PC-3 (cell line): ENCODE results near the gene GLTPD2. TPM values are rescaled to one million over a fixed set of nuclear protein-coding genes. Genes with fewer than 3 reads are reported as not detected.

Experiments
- ATAC-seq: fragments of 200-7000 bp; cut with Tn5 transposase; 2 replicates; pipeline ENCODE4 v1.9.1; 2020; ENCODE audit warnings: mild to moderate bottlenecking, moderate library complexity
- BruUV-seq: library from RNA; stranded (reverse); fragments of 400-500 nt; replicated peaks from 2 replicates; lab custom pipeline; 2021; lab: Mats Ljungman, UMichigan
- CTCF ChIA-PET: fragments of 300-600 bp; sonication (Branson Sonifier 250); formaldehyde crosslinking; loops from one replicate; lab custom pipeline; 2022; ENCODE audit warnings: antibody characterized with exemption; lab: Charles Lee
- POLR2A ChIA-PET: fragments of 300-600 bp; sonication (Branson Sonifier 250); formaldehyde crosslinking; loops from one replicate; lab custom pipeline; 2022; ENCODE audit warnings: antibody characterized with exemption; ENCODE audit not compliant: unreplicated experiment; lab: Charles Lee
- DNase-seq: peaks from one replicate; pipeline ENCODE4 v3.0.0-alpha.2; 2015
- H2AFZ ChIP-seq: fragments of 300-600 bp; sonication (generic); 2 replicates; pipeline ENCODE4 v1.6.0; 2016; ENCODE audit warnings: antibody characterized with exemption, low read length
- H3F3A ChIP-seq: fragments of 300-600 bp; sonication (generic); one replicate; pipeline ENCODE4 v1.6.0; 2017; ENCODE audit warnings: antibody characterized with exemption, low read length, control low read depth, mild to moderate bottlenecking; ENCODE audit not compliant: unreplicated experiment
- H3K27ac ChIP-seq: fragments of 300-600 bp; sonication (generic); 2 replicates; pipeline ENCODE4 v1.5.1; 2016; ENCODE audit warnings: mild to moderate bottlenecking, low read length
- H3K27me3 ChIP-seq: fragments of 300-600 bp; sonication (generic); 2 replicates; pipeline ENCODE4 v1.6.1; 2016; ENCODE audit warnings: low read length, mixed read lengths
- H3K36me3 ChIP-seq: fragments of 300-600 bp; sonication (generic); 2 replicates; pipeline ENCODE4 v1.6.1; 2016; ENCODE audit warnings: low read depth, mixed run types, low read length, mixed read lengths
- H3K4me1 ChIP-seq: fragments of 300-600 bp; sonication (generic); 2 replicates; pipeline ENCODE4 v1.5.1; 2016; ENCODE audit warnings: low read length; ENCODE audit not compliant: insufficient read depth
- H3K4me2 ChIP-seq: fragments of 300-600 bp; sonication (generic); 2 replicates; pipeline ENCODE4 v1.6.0; 2016; ENCODE audit warnings: low read length
- H3K4me3 ChIP-seq: fragments of 300-600 bp; sonication (generic); 2 replicates; pipeline ENCODE4 v1.5.1; 2016; ENCODE audit warnings: mild to moderate bottlenecking, low read length, mixed read lengths
- H3K79me2 ChIP-seq: fragments of 300-600 bp; sonication (generic); 2 replicates; pipeline ENCODE4 v1.6.1; 2017; ENCODE audit warnings: low read length, mixed read lengths
- H3K9ac ChIP-seq: fragments of 300-600 bp; sonication (generic); 2 replicates; pipeline ENCODE4 v1.6.0; 2016; ENCODE audit warnings: mild to moderate bottlenecking, low read length
- H3K9me2 ChIP-seq: fragments of 300-600 bp; sonication (generic); replicated peaks from 2 replicates; pipeline ENCODE4 v1.6.1; 2016; ENCODE audit warnings: mixed run types, low read length, mixed read lengths
- H3K9me3 ChIP-seq: fragments of 300-600 bp; sonication (generic); 2 replicates; pipeline ENCODE4 v1.6.1; 2016; ENCODE audit warnings: low read length, mixed read lengths
- H4K20me1 ChIP-seq: fragments of 300-600 bp; sonication (generic); 2 replicates; pipeline ENCODE4 v1.6.1; 2016; ENCODE audit warnings: low read length, mixed read lengths
- EZH2 ChIP-seq: fragments of 300-600 bp; sonication (generic); IDR thresholded peaks from one replicate; pipeline ENCODE4 v1.6.1; 2017; ENCODE audit warnings: antibody characterized with exemption, mild to moderate bottlenecking, low read length; ENCODE audit not compliant: unreplicated experiment
- EZH2phosphoT487 ChIP-seq: fragments of 300-600 bp; sonication (generic); IDR thresholded peaks from 2 replicates; pipeline ENCODE4 v1.6.1; 2018; ENCODE audit warnings: mild to moderate bottlenecking, antibody characterized with exemption, low read length, borderline replicate concordance
- intact Hi-C: fragments of 100-400 bp; cut with micrococcal nuclease; formaldehyde crosslinking; loops from 2 replicates; pipeline ENCODE4 v1.9.0; 2023
- total RNA-seq: library from RNA; depleted of rRNA; stranded (reverse); fragments of >200 nt; gene quantifications from 2 replicates; pipeline ENCODE4 v1.2.3, GENCODE V29; 2014
- TF ChIP-seq, protein P1 (sequence below): fragments of 300-600 bp; sonication (generic); conservative IDR thresholded peaks from 2 replicates; pipeline ENCODE4 v1.5.1; 2017; ENCODE audit warnings: antibody characterized with exemption, low read depth, mild to moderate bottlenecking, low read length

GLTPD2 gene
- total RNA-seq, 1 experiment from 2014 or later, result not detected

DNA sequence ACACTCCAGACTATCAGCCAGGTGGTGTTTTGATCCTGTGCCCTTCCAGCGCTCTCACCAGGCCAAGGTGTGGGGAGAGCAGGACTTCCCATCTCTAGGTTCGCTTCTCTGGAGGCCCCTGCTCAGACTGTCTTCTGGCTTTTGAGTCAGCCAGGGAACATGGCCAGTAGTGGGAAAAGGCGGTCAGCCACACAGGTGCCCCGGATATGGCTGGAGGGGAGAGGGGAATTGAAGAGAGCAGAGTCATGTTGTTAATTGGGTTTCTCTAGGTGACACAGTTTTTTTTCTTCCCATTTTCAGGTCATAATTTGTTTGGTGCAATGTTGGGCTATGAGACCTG, 45.9 kb downstream of the GLTPD2 start:
- H3K36me3 ChIP-seq, result peaks cover 6% of the 10 kb centered on the region
- H3K4me1 ChIP-seq, result peaks cover 30% of the 10 kb centered on the region
- intact Hi-C loops, result loop anchor here (10.0 kb wide), 1 partner anchor 50 kb away; no protein-coding TSS in a partner anchor
- no peaks in the 10 kb centered on the region for H3K27me3 ChIP-seq
- peaks cover 64% of the 10 kb centered on the region for H3K79me2 ChIP-seq
- no peak overlapping the region for H2AFZ ChIP-seq
- peak overlapping the region; percentile 100 for H3K4me2 ChIP-seq
- no peaks in the 10 kb centered on the region for H4K20me1 ChIP-seq
- H3K27ac ChIP-seq, result peak overlapping the region; percentile 60
- H3K9me3 ChIP-seq, result no peaks in the 10 kb centered on the region
- no peaks in the 10 kb centered on the region for H3F3A ChIP-seq
- POLR2A ChIA-PET, result interaction anchor here (0.6 kb wide), 1 partner anchor 113 kb away, joined by 4 read pairs; the partner anchor contains the start of gene PFN1
- peak overlapping the region; percentile 97 for H3K4me3 ChIP-seq
- no peak for ATAC-seq
- no peaks in the 10 kb centered on the region for H3K9me2 ChIP-seq
- CTCF ChIA-PET, result no interaction called here
- peak; percentile 38 for DNase-seq
- BruUV-seq, result no TSS peak
- H3K9ac ChIP-seq, result peak overlapping the region; percentile 93
- TF ChIP-seq, protein P1, sequence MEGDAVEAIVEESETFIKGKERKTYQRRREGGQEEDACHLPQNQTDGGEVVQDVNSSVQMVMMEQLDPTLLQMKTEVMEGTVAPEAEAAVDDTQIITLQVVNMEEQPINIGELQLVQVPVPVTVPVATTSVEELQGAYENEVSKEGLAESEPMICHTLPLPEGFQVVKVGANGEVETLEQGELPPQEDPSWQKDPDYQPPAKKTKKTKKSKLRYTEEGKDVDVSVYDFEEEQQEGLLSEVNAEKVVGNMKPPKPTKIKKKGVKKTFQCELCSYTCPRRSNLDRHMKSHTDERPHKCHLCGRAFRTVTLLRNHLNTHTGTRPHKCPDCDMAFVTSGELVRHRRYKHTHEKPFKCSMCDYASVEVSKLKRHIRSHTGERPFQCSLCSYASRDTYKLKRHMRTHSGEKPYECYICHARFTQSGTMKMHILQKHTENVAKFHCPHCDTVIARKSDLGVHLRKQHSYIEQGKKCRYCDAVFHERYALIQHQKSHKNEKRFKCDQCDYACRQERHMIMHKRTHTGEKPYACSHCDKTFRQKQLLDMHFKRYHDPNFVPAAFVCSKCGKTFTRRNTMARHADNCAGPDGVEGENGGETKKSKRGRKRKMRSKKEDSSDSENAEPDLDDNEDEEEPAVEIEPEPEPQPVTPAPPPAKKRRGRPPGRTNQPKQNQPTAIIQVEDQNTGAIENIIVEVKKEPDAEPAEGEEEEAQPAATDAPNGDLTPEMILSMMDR, result no peak
- TF ChIP-seq EZH2 (no peak), EZH2phosphoT487 (no peak)

DNA sequence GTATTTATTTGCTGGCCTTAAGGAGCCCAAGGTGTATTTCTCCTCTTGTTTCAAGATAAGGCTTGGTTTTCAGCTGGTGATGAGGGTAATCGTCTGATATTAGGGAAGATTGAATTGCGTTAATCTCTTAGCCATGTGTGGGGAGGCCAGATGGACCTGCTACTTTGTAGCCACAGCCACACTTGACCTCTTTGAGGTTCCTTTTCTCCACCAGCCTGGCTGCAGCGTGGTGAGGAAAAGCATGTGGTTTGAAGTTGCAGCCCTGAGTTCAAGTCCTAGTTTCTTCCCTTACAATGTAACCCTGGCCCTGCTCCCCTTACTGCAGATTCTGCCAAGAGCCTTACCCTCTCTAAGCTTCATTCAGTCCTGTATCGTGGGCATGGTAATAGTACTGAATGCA, 47.5 kb downstream of the GLTPD2 start:
- no peaks in the 10 kb centered on the region for H4K20me1 ChIP-seq

More for the DNA sequence above, 47.5 kb downstream of the GLTPD2 start:
- H3K79me2 ChIP-seq, result peaks cover 78% of the 10 kb centered on the region
- intact Hi-C loops, result loop anchor here (10.0 kb wide), 1 partner anchor 49 kb away; no protein-coding TSS in a partner anchor
- no peak overlapping the region for H2AFZ ChIP-seq
- H3K4me1 ChIP-seq, result peaks cover 46% of the 10 kb centered on the region
- peaks cover 6% of the 10 kb centered on the region for H3K36me3 ChIP-seq
- no peak for DNase-seq
- H3K4me2 ChIP-seq, result peak overlapping the region; percentile 100
- no peaks in the 10 kb centered on the region for H3K27me3 ChIP-seq
- H3K4me3 ChIP-seq, result no peak overlapping the region; the same call in 1 of the 2 replicates
- ATAC-seq, result no peak
- no peaks in the 10 kb centered on the region for H3K9me3 ChIP-seq
- CTCF ChIA-PET, result no interaction called here
- H3K27ac ChIP-seq, result no peak overlapping the region
- TF ChIP-seq EZH2phosphoT487, result no peak
- TF ChIP-seq, protein P1, result no peak
- no peak for TF ChIP-seq EZH2
- no peak overlapping the region for H3K9ac ChIP-seq
- H3K9me2 ChIP-seq, result no peaks in the 10 kb centered on the region
- POLR2A ChIA-PET, result interaction anchor here (0.6 kb wide), 1 partner anchor 40 kb away, joined by 3 read pairs; the partner anchor contains the start of gene PSMB6
- no peaks in the 10 kb centered on the region for H3F3A ChIP-seq
- no TSS peak for BruUV-seq
